Breast epithelium (tissue), 3 donors: ENCODE measurements around the gene SNX18.

Source experiments
- CTCF ChIP-seq, 3 donors: fragments of 450-650 bp; IDR thresholded peaks; one replicate each; pipeline ENCODE4 v1.5.1; 2016 to 2017; ENCODE audit warnings: antibody characterized with exemption in 3 of 3, mild to moderate bottlenecking in 3 of 3, moderate library complexity in 3 of 3
- POLR2A ChIP-seq: fragments of 450-650 bp; IDR thresholded peaks from one replicate; pipeline ENCODE4 v1.6.1; 2016; ENCODE audit warnings: antibody characterized with exemption, mild to moderate bottlenecking, moderate library complexity

GRCh38 chr5:54553659-54554207 lies 36.2 kb downstream of the SNX18 start:
- TF ChIP-seq POLR2A (no peak), CTCF (IDR thresholded peaks at IDR 0.05) (no peak)
